Testis (tissue), 2 donors: Measurements from ENCODE around the gene OCA2.

ENCODE experiments used
- POLR2A ChIP-seq: fragments of 450-650 bp; IDR thresholded peaks from one replicate; pipeline ENCODE4 v1.6.1; 2017; ENCODE audit warnings: antibody characterized with exemption, mild to moderate bottlenecking, moderate library complexity
- TF ChIP-seq, protein P1 (sequence below), 3 experiments: fragments of 450-650 bp in 2 of 3; fragments of 200-600 bp in 1 of 3; sonication (generic) in 1 of 3; IDR thresholded peaks; one replicate each; pipeline ENCODE4 v1.5.1; 2016 to 2019; ENCODE audit warnings: antibody characterized with exemption in 3 of 3, mild to moderate bottlenecking in 2 of 3, moderate library complexity in 1 of 3

DNA sequence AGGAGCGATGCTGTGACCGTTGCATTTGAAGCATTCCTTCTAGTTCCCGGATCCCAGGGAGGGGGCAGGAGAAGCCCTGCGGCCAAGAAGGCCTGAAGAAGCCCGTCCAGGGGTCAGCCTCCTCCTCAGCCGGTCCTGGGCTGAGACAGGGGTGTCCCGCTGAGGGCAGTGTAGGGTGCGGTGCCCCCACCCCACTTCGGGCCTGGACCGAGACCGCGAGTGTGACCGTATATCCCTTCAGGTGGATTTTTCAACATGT is 2.8 kb downstream of the OCA2 start:
- TF ChIP-seq, protein P1, sequence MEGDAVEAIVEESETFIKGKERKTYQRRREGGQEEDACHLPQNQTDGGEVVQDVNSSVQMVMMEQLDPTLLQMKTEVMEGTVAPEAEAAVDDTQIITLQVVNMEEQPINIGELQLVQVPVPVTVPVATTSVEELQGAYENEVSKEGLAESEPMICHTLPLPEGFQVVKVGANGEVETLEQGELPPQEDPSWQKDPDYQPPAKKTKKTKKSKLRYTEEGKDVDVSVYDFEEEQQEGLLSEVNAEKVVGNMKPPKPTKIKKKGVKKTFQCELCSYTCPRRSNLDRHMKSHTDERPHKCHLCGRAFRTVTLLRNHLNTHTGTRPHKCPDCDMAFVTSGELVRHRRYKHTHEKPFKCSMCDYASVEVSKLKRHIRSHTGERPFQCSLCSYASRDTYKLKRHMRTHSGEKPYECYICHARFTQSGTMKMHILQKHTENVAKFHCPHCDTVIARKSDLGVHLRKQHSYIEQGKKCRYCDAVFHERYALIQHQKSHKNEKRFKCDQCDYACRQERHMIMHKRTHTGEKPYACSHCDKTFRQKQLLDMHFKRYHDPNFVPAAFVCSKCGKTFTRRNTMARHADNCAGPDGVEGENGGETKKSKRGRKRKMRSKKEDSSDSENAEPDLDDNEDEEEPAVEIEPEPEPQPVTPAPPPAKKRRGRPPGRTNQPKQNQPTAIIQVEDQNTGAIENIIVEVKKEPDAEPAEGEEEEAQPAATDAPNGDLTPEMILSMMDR (IDR thresholded peaks at IDR 0.05): no peak
- no peak for TF ChIP-seq POLR2A
